NB4 (cell line): ENCODE measurements around the gene ANAPC1.
"Not testable (repeated sequence)": the region's sequence is repeated elsewhere in the genome, so short reads cannot be mapped to it uniquely, and the experiment has no call there.

ENCODE experiments used
- CTCF ChIP-seq: IDR thresholded peaks from one replicate; pipeline ENCODE4 v1.5.1; 2012; ENCODE audit warnings: low read depth, low read length
- MAX ChIP-seq: IDR thresholded peaks from 2 replicates; pipeline ENCODE4 v1.6.1; 2011; ENCODE audit warnings: low read depth, low read length

- peak; percentile 44 for TF ChIP-seq CTCF
- not testable (repeated sequence) for TF ChIP-seq MAX
Observed at GRCh38 chr2:111850646-111851045, 33.3 kb downstream of the ANAPC1 start.
